Measurements from ENCODE around the gene ISX. TPM values are rescaled to one million over a fixed set of nuclear protein-coding genes. Genes with fewer than 3 reads are reported as not detected.

The ISX gene
- total RNA-seq, 1 experiment from 2014 or later = not detected

GRCh38 chr22:35066768-35067167 lies 810 bp downstream of the ISX start:
- H3K36me3 ChIP-seq (ENCODE audit: insufficient read depth, low read length, poor library complexity, severe bottlenecking) = no peaks in the 10 kb centered on the region
- TF ChIP-seq CTCF (conservative IDR thresholded peaks at IDR 0.05; ENCODE audit: low read depth, low read length) (no peak), EZH2 (IDR thresholded peaks at IDR 0.05; ENCODE audit: borderline replicate concordance, low read depth, low read length, poor library complexity, severe bottlenecking) (no peak)
- H3K4me1 ChIP-seq (ENCODE audit: insufficient read depth, low read length, poor library complexity, severe bottlenecking) = no peaks in the 10 kb centered on the region
- DNase-seq (ENCODE audit: low spot score) = no peak
- ChIA-PET POLR2A (ENCODE audit: low non-redundant PET) (no interaction called here), CTCF (no interaction called here)
- H3K27me3 ChIP-seq (replicated peaks; ENCODE audit: insufficient read depth, low read depth, low read length, poor library complexity) = no peaks in the 10 kb centered on the region
- no peak overlapping the region for H3K4me3 ChIP-seq (ENCODE audit: low read depth, low read length, poor library complexity, severe bottlenecking)
- no TSS peak for BruUV-seq (replicated peaks)
- no peaks in the 10 kb centered on the region for H3K9me3 ChIP-seq (ENCODE audit: low read depth, low read length, poor library complexity, severe bottlenecking)
- intact Hi-C loops (cut with micrococcal nuclease; ENCODE audit: unreplicated experiment) = no loop called here
- no peak overlapping the region for H3K27ac ChIP-seq (ENCODE audit: low read depth, low read length, poor library complexity, severe bottlenecking)

GRCh38 chr22:35069541-35069940 lies 3.6 kb downstream of the ISX start:
- BruUV-seq (replicated peaks) = no TSS peak
- intact Hi-C loops (cut with micrococcal nuclease; ENCODE audit: unreplicated experiment) = no loop called here
- POLR2A ChIA-PET (ENCODE audit: low non-redundant PET) = no interaction called here

GRCh38 chr22:35070451-35071093 lies 4.6 kb downstream of the ISX start:
- no peak for TF ChIP-seq EZH2 (IDR thresholded peaks at IDR 0.05; ENCODE audit: borderline replicate concordance, low read depth, low read length, poor library complexity, severe bottlenecking)
- no peak for TF ChIP-seq CTCF (conservative IDR thresholded peaks at IDR 0.05; ENCODE audit: low read depth, low read length)
- Histone ChIP-seq H3K4me1 (ENCODE audit: insufficient read depth, low read length, poor library complexity, severe bottlenecking) (no peaks in the 10 kb centered on the region), H3K9me3 (ENCODE audit: low read depth, low read length, poor library complexity, severe bottlenecking) (no peaks in the 10 kb centered on the region), H3K27ac (ENCODE audit: low read depth, low read length, poor library complexity, severe bottlenecking) (no peak overlapping the region), H3K4me3 (ENCODE audit: low read depth, low read length, poor library complexity, severe bottlenecking) (no peak overlapping the region), H3K36me3 (ENCODE audit: insufficient read depth, low read length, poor library complexity, severe bottlenecking) (no peaks in the 10 kb centered on the region), H3K27me3 (replicated peaks; ENCODE audit: insufficient read depth, low read depth, low read length, poor library complexity) (no peaks in the 10 kb centered on the region)
- ChIA-PET POLR2A (ENCODE audit: low non-redundant PET) (no interaction called here), CTCF (no interaction called here)
- intact Hi-C loops (cut with micrococcal nuclease; ENCODE audit: unreplicated experiment) = no loop called here
- BruUV-seq (replicated peaks) = no TSS peak
- DNase-seq (ENCODE audit: low spot score) = no peak

More at GRCh38 chr22:35069541-35069940, 3.6 kb downstream of the ISX start:
- TF ChIP-seq CTCF (conservative IDR thresholded peaks at IDR 0.05; ENCODE audit: low read depth, low read length) = no peak
- no peak for TF ChIP-seq EZH2 (IDR thresholded peaks at IDR 0.05; ENCODE audit: borderline replicate concordance, low read depth, low read length, poor library complexity, severe bottlenecking)
- H3K4me3 ChIP-seq (ENCODE audit: low read depth, low read length, poor library complexity, severe bottlenecking) = no peak overlapping the region
- no peaks in the 10 kb centered on the region for H3K4me1 ChIP-seq (ENCODE audit: insufficient read depth, low read length, poor library complexity, severe bottlenecking)
- CTCF ChIA-PET = no interaction called here
- no peak for DNase-seq (ENCODE audit: low spot score)
- H3K27ac ChIP-seq (ENCODE audit: low read depth, low read length, poor library complexity, severe bottlenecking) = no peak overlapping the region
- H3K9me3 ChIP-seq (ENCODE audit: low read depth, low read length, poor library complexity, severe bottlenecking) = no peaks in the 10 kb centered on the region
- no peaks in the 10 kb centered on the region for H3K27me3 ChIP-seq (replicated peaks; ENCODE audit: insufficient read depth, low read depth, low read length, poor library complexity)
- H3K36me3 ChIP-seq (ENCODE audit: insufficient read depth, low read length, poor library complexity, severe bottlenecking) = no peaks in the 10 kb centered on the region

Measured in A673 (cell line).